Smooth muscle cell (in vitro differentiated cells): ENCODE measurements around the gene KIAA1549. TPM values are rescaled to one million over a fixed set of nuclear protein-coding genes. Genes with fewer than 3 reads are reported as not detected.

Experiments
- DNase-seq: peaks from one replicate; lab custom pipeline; 2025; ENCODE audit not compliant: unreplicated experiment; lab: John Stamatoyannopoulos, UW
- H2AFZ ChIP-seq: fragments of 200-600 bp; sonication (generic); 2 replicates; pipeline ENCODE4 v1.6.0; 2016; ENCODE audit warnings: antibody characterized with exemption, low read depth, mild to moderate bottlenecking
- H3F3A ChIP-seq: fragments of 200-600 bp; sonication (generic); 2 replicates; pipeline ENCODE4 v1.6.0; 2017; ENCODE audit warnings: antibody characterized with exemption, low read depth
- H3K27ac ChIP-seq: fragments of 200-600 bp; sonication (generic); 2 replicates; pipeline ENCODE4 v1.5.1; 2016; ENCODE audit warnings: low read depth, mild to moderate bottlenecking
- H3K27me3 ChIP-seq: fragments of 200-600 bp; sonication (generic); 2 replicates; pipeline ENCODE4 v1.6.1; 2016; ENCODE audit warnings: low read depth, mild to moderate bottlenecking
- H3K36me3 ChIP-seq: fragments of 200-600 bp; sonication (generic); 2 replicates; pipeline ENCODE4 v1.5.1; 2016; ENCODE audit warnings: low read depth
- H3K4me1 ChIP-seq: fragments of 200-600 bp; sonication (generic); 2 replicates; pipeline ENCODE4 v1.5.1; 2016; ENCODE audit warnings: low read depth
- H3K4me2 ChIP-seq: fragments of 200-600 bp; sonication (generic); 2 replicates; pipeline ENCODE4 v1.6.0; 2016; ENCODE audit warnings: mild to moderate bottlenecking
- H3K4me3 ChIP-seq: fragments of 200-600 bp; sonication (generic); 2 replicates; pipeline ENCODE4 v1.5.1; 2016; ENCODE audit warnings: mild to moderate bottlenecking
- H3K79me2 ChIP-seq: fragments of 200-600 bp; sonication (generic); 2 replicates; pipeline ENCODE4 v1.6.0; 2016; ENCODE audit warnings: low read depth, mild to moderate bottlenecking
- H3K9ac ChIP-seq: fragments of 200-600 bp; sonication (generic); 2 replicates; pipeline ENCODE4 v1.6.0; 2016; ENCODE audit warnings: low read depth
- H3K9me3 ChIP-seq: fragments of 200-600 bp; sonication (generic); replicated peaks from 2 replicates; pipeline ENCODE4 v1.5.1; 2016; ENCODE audit warnings: low read depth
- H4K20me1 ChIP-seq: fragments of 200-600 bp; sonication (generic); 2 replicates; pipeline ENCODE4 v1.6.0; 2016; ENCODE audit warnings: low read depth
- CTCF ChIP-seq: fragments of 200-600 bp; sonication (generic); IDR thresholded peaks from 2 replicates; pipeline ENCODE4 v1.5.1; 2017; ENCODE audit warnings: borderline replicate concordance, mild to moderate bottlenecking, antibody characterized with exemption; ENCODE audit not compliant: insufficient read depth, poor library complexity, severe bottlenecking
- WGBS: methylation state at CpG from one replicate; pipeline ENCODE4 v1.1.7; 2016; ENCODE audit warnings: low lambda C conversion rate; 5-methylcytosine and 5-hydroxymethylcytosine counted together
- polyA plus RNA-seq: library from polyadenylated mRNA; unstranded; fragments of >200 nt; fragmentation: Nextera tagmentation; extraction: Ambion mirVana; gene quantifications from 2 replicates; pipeline ENCODE4 v1.2.1, GENCODE V29; 2016
- total RNA-seq: library from RNA; depleted of rRNA; stranded (reverse); fragments of >200 nt; gene quantifications from 2 replicates; pipeline ENCODE4 v1.2.3, GENCODE V29; 2014

Gene KIAA1549
- total and polyA plus RNA-seq, 2 experiments from 2014 or later: 4.1 to 7.1 TPM

DNA sequence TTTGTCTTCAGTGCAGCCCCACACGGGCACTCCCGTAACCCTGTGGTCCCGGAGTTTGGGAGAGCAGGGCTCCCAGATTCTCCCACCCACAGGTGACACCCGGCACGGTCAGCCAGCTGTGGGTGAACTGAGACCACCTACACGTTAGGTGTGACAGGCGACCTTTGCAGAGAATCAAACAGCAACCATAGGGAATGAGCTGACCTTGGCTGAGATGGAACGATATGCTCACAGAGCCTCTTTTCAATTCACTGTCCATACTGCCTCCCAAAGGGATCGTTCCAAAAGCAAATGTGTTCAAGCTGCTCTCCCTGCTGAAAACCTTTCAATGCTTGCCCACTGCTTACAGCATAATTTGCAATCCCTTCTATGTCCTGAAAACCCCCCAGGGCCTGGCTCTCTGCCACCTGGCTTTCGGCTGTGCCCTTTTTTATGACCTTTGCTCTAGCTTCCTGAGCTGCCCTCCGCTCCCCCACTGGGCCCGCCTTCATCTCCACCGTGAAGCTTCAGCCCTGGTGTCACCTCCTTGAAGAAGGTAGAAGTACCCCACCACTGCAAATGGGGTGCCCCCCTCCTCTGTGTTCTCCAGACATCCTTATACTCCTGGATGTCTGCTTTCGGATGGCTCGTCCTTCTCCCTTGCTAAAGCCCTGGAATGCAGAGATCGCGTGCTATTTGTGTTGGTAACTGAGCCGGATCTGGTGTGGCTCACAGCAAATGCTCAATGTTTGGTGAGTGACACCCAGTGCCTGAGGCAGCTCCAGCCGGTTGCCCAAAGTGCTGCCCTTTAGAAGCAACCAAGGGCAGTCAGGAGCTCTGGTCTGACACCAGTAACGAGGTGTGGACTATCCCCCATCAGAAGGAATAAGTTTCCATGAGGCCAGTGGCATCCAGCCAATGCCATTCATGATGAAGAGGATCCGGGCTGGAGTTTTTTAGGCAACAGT lies 90.4 kb downstream of the KIAA1549 start:
- Histone ChIP-seq H3K9ac (no peak overlapping the region), H4K20me1 (no peaks in the 10 kb centered on the region), H3K4me1 (peaks cover 13% of the 10 kb centered on the region), H3K9me3 (no peaks in the 10 kb centered on the region), H3F3A (no peaks in the 10 kb centered on the region), H3K4me3 (no peak overlapping the region), H3K79me2 (no peaks in the 10 kb centered on the region), H3K4me2 (peak overlapping the region; percentile 48), H2AFZ (no peak overlapping the region), H3K36me3 (no peaks in the 10 kb centered on the region), H3K27me3 (no peaks in the 10 kb centered on the region), H3K27ac (peak overlapping the region; percentile 55)
- DNase-seq: no peak
- no peak for TF ChIP-seq CTCF
- WGBS: 72% methylated on average over 21 of the region's 21 CpGs

GRCh38 chr7:138889582-138890498 lies 91.3 kb downstream of the KIAA1549 start:
- Histone ChIP-seq H3K9ac (no peak overlapping the region), H3K27me3 (no peaks in the 10 kb centered on the region), H3F3A (no peaks in the 10 kb centered on the region), H3K27ac (peak overlapping the region; percentile 55), H3K4me1 (peaks cover 13% of the 10 kb centered on the region), H3K4me3 (no peak overlapping the region), H3K36me3 (no peaks in the 10 kb centered on the region), H3K79me2 (no peaks in the 10 kb centered on the region), H3K9me3 (no peaks in the 10 kb centered on the region), H3K4me2 (no peak overlapping the region), H4K20me1 (no peaks in the 10 kb centered on the region), H2AFZ (no peak overlapping the region)
- no peak for DNase-seq
- WGBS: 79% methylated on average over 12 of the region's 12 CpGs
- TF ChIP-seq CTCF: no peak

GRCh38 chr7:138887872-138888656 lies 93.1 kb downstream of the KIAA1549 start:
- no peak overlapping the region for H3K9ac ChIP-seq
- no peak overlapping the region for H2AFZ ChIP-seq
- no peaks in the 10 kb centered on the region for H3K79me2 ChIP-seq
- H4K20me1 ChIP-seq: no peaks in the 10 kb centered on the region
- H3K27ac ChIP-seq: no peak overlapping the region
- peaks cover 13% of the 10 kb centered on the region for H3K4me1 ChIP-seq
- WGBS: 84% methylated on average over 10 of the region's 10 CpGs
- no peaks in the 10 kb centered on the region for H3K9me3 ChIP-seq
- no peak overlapping the region for H3K4me3 ChIP-seq
- TF ChIP-seq CTCF: no peak
- no peaks in the 10 kb centered on the region for H3F3A ChIP-seq
- no peak for DNase-seq
- no peak overlapping the region for H3K4me2 ChIP-seq
- H3K27me3 ChIP-seq: no peaks in the 10 kb centered on the region
- H3K36me3 ChIP-seq: no peaks in the 10 kb centered on the region
